GM10847 (cell line): ENCODE results near the gene NBEAL2.

ENCODE experiments used
- POLR2A ChIP-seq: IDR thresholded peaks from 2 replicates; pipeline ENCODE4 v1.6.1; 2011; ENCODE audit not compliant: insufficient read length; ENCODE audit errors: extremely low read depth

Gene NBEAL2

DNA sequence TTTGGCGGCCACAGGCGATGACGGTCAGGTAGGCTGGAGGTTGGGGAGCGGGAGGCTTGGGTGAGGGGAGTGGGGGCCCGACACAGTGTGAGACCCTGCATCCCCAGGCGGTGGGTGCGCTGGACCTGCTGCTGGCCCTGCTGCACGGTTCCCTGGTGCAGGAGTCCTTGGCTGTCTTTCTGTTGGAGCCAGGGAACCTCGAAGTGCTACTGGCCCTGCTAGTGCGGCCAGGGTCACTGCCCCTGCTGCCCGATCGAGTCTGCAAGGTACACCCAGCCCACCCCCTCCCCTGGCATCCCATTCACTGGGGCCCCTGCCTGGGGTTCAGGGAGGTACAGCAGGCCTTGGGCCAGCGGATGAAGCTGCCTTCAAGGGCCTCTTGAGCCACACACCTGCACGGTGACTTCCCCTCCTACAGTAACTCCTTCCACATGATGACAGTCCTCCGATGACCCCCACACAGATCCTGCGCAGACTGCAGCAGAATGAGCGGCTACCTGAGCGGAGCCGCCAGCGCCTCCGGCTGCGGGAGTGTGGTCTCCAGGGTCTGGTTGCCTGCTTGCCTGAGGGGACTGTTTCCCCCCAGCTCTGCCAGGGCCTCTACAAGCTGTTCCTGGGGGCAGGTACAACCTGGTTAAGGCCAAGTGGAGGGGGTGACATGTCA lies 19.5 kb downstream of the NBEAL2 start:
- TF ChIP-seq POLR2A: no peak

DNA sequence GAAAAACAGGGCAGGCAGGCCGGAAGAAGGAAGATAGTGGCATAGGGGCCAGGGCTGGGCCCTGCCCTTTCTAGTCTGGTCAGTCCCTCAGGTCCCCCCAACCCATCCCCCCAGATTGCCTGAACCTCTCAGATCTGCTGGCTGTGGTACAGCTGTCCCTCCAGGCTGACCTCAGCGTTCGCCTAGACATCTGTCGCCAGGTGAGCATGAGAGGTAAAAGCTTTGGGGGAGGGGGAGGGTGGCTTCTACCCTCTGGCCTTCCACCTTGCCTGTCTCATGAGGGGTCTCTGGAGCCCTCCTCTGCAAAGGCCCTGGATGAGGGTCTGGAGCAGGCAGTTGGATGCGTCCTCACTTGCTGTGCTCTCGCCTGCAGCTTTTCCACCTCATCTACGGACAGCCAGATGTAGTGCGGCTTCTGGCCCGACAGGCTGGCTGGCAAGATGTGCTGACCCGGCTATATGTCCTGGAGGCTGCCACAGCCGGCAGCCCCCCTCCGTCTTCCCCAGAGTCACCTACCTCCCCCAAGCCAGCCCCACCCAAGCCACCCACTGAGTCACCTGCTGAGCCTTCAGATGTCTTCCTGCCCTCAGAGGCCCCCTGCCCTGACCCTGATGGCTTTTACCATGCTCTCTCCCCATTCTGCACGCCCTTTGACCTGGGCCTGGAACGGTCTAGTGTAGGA lies 20.2 kb downstream of the NBEAL2 start:
- no peak for TF ChIP-seq POLR2A

DNA sequence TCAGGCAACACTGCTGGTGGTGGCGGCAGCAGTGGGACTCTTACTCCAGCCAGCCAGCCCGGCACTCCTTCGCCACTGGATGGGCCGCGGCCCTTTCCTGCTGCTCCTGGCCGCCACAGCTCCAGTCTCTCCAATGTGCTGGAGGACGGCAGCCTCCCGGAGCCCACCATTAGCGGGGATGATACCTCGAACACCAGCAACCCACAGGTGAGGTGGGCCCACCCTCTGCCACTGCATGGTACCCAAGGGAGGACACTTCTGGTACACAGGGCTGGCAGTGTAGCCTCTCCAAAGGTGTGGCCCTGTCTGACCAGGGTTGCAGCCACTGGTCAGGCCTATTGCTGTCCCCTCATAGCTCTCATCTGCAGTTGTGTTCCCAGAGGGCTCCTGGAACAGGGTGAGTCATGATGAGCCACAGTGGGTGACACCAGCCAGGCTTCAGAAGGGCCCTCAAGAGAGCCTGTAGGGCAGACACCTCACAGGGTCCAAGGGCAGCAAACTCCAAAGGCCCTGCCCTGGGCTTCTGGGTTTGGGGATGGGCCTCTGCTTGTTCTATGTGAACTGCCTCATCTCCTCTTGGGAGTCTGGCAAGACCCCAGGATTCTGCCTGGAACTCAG lies 20.8 kb downstream of the NBEAL2 start:
- TF ChIP-seq POLR2A: no peak

DNA sequence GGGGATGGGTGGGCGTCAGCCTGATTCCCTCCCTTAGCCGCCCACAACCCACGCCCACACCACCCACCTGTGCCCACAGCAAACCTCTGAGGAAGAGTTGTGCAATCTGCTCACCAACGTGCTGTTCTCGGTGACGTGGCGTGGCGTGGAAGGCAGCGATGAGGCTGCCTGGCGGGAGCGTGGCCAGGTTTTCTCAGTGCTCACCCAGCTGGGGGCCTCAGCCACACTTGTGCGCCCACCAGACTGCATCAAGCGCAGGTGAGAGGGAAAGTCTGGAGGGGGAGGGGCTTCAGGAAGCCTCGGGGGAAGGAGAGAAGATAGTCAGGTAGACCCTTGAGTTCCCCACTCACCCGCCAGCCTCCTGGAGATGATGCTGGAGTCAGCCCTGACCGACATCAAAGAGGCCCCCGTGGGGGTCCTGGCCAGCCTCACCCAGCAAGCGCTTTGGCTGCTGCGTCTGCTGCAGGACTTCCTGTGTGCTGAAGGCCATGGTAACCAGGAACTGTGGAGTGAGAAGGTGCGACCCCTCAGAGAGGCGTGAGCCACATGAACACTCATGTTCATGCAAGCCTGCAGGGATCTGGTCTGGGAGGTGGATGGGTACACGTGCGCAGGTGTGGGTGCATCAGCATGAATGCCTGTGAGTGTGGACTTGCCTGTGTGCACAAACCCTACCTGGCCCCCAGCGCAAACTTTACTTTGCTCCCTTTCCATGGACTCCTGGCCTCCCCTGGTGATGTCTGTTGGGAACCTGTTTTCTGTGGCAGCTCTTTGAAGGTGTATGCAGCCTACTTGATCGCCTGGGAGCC lies 21.7 kb downstream of the NBEAL2 start:
- no peak for TF ChIP-seq POLR2A

DNA sequence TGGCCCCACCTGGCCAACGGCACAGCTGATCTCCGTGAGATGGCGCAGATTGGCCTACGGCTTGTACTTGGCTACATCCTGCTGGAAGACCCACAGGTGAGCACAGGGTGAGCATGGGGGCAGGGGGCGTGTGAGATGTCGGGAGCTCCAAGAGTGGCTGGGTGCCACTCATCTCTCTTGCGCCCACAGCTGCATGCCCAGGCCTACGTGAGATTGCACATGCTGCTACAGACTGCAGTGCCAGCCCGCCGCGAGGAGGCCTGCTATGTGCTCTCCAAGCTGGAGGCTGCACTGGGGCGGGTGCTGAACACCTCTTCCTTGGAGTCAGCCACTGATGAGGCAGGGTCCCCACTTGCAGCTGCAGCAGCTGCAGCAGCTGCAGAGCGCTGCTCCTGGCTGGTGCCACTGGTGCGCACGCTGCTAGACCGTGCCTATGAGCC lies 22.3 kb downstream of the NBEAL2 start:
- no peak for TF ChIP-seq POLR2A

DNA sequence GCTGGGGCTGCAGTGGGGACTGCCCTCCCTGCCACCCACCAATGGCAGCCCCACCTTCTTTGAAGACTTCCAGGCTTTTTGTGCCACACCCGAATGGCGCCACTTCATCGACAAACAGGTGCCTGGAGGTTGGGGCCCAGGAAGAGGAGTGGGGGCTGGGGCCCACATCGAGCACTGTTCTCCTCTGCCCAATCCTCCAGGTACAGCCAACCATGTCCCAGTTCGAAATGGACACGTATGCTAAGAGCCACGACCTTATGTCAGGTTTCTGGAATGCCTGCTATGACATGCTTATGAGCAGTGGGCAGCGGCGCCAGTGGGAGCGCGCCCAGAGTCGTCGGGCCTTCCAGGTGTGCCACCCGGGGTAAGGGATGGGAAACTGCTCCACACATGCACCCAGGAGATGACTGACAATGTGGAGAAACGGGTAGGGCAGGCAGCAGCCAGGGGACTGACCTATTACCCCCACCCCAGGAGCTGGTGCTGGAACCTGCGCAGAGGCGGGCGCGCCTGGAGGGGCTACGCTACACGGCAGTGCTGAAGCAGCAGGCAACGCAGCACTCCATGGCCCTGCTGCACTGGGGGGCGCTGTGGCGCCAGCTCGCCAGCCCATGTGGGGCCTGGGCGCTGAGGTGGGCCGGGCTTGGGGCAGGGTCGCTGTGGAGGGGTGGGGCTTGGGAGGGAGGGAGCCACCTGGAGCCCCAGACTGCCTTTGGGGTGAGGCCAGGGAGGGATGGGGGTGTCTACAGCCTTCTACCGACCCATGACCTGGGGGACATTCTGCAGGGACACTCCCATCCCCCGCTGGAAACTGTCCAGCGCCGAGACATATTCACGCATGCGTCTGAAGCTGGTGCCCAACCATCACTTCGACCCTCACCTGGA lies 22.9 kb downstream of the NBEAL2 start:
- TF ChIP-seq POLR2A: no peak

DNA sequence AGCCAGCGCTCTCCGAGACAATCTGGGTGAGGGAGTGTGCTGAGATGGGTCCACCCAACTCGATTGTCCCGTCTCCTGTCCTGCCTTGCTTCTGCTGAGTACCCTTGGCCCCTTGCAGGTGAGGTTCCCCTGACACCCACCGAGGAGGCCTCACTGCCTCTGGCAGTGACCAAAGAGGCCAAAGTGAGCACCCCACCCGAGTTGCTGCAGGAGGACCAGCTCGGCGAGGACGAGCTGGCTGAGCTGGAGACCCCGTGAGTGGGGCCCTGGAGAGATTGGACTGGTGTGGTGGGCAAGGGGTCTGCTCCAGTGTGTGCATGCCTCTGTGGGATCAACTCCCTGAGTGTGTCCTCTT lies 23.6 kb downstream of the NBEAL2 start:
- no peak for TF ChIP-seq POLR2A

DNA sequence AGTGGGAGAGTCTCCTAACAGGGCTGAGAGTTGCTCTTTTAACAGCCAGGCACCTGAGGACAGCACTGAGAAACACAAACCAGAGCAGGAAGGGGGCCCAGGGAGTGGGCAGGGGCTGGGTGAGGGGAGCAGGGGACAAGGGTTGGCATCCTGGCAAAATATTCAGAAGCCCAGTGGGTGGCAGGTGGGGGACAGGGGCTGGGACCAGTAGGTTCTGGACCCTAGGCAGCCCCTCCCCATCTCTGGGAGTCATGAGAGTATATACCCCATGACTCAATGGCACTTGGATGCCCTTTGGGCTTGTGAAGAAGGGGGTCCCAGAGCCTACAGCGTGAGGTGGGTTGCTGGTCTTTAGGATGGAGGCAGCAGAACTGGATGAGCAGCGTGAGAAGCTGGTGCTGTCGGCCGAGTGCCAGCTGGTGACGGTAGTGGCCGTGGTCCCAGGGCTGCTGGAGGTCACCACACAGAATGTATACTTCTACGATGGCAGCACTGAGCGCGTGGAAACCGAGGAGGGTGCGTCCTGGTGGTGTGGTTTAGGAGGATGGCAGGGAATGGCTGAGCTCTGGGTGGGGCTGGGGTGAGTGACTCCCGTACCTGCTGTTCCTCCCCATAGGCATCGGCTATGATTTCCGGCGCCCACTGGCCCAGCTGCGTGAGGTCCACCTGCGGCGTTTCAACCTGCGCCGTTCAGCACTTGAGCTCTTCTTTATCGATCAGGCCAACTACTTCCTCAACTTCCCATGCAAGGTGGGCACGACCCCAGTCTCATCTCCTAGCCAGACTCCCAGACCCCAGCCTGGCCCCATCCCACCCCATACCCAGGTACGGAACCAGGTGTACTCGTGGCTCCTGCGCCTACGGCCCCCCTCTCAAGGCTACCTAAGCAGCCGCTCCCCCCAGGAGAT lies 24.2 kb downstream of the NBEAL2 start:
- TF ChIP-seq POLR2A: no peak

- no peak for TF ChIP-seq POLR2A
Measured at GRCh38 chr3:47004369-47005211, 25.1 kb downstream of the NBEAL2 start.

- no peak for TF ChIP-seq POLR2A
Measured at GRCh38 chr3:47005212-47006144, 26.0 kb downstream of the NBEAL2 start.

- no peak for TF ChIP-seq POLR2A
Measured at GRCh38 chr3:47006145-47006651, 26.7 kb downstream of the NBEAL2 start.

DNA sequence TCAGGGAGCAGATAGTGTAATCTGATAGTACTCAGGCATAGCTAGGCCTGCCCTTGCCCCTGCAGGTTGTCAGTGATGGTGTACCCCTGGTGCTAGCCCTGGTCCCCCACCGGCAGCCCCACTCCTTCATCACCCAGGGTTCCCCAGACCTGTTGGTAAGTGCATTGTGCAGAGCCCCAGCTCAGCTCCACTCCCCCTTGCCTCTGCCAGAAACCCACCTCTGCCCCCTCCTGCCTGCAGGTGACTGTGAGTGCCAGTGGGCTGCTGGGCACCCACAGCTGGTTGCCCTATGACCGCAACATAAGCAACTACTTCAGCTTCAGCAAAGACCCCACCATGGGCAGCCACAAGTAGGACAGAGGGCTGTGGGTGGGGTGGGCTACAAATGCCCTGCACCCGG lies 27.5 kb downstream of the NBEAL2 start:
- no peak for TF ChIP-seq POLR2A
